ENCODE measurements around the gene AKAP5.
A peak's percentile ranks its signal among the peaks of the same experiment; 100 is the strongest.

The AKAP5 gene

DNA sequence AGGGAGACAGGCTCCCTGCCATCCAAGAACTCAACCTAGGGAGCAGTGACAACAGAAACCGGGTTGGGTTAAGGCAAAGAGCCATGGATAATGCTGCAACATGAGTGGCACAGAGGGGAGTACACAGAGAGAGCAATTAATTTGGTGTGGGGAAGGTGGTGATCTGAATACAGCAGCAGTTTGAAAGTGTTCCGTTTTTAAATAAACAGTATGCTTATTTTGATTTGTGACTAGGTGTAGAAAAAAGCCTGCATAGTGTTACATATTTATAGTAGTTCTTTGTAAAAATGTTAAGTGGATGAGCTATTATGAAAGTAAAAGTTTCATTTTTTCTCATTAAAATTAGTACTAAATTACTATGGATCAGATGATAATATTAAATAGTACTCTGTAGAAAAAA is 8.7 kb downstream of the AKAP5 start:
- Mint-ChIP-seq H3K4me3 (no peak overlapping the region), H3K36me3 (ENCODE audit: low read depth) (peaks cover 3% of the 10 kb centered on the region), H3K9me3 (no peaks in the 10 kb centered on the region), H3K27ac (no peak overlapping the region), H3K27me3 (ENCODE audit: low read depth) (no peaks in the 10 kb centered on the region), H3K4me1 (ENCODE audit: low read depth) (peaks cover 10% of the 10 kb centered on the region)

- Mint-ChIP-seq H3K27me3 (ENCODE audit: low read depth) (no peaks in the 10 kb centered on the region), H3K36me3 (ENCODE audit: low read depth) (peaks cover 2% of the 10 kb centered on the region), H3K27ac (no peak overlapping the region), H3K4me3 (no peak overlapping the region), H3K9me3 (no peaks in the 10 kb centered on the region), H3K4me1 (ENCODE audit: low read depth) (peaks cover 9% of the 10 kb centered on the region)
These were observed 9.4 kb downstream of the AKAP5 start for GRCh38 chr14:64474698-64475097.

- H3K27ac Mint-ChIP-seq = no peak overlapping the region
These were observed 10.4 kb downstream of the AKAP5 start for GRCh38 chr14:64475585-64476273.

GRCh38 chr14:64476438-64476837 is 11.1 kb downstream of the AKAP5 start:
- Mint-ChIP-seq H3K9me3 (no peaks in the 10 kb centered on the region), H3K36me3 (ENCODE audit: low read depth) (peaks cover 2% of the 10 kb centered on the region), H3K27me3 (ENCODE audit: low read depth) (no peaks in the 10 kb centered on the region)

More at GRCh38 chr14:64475585-64476273, 10.4 kb downstream of the AKAP5 start:
- no peaks in the 10 kb centered on the region for H3K9me3 Mint-ChIP-seq
- H3K4me3 Mint-ChIP-seq = no peak overlapping the region
- H3K27me3 Mint-ChIP-seq (ENCODE audit: low read depth) = no peaks in the 10 kb centered on the region
- H3K4me1 Mint-ChIP-seq (ENCODE audit: low read depth) = peaks cover 9% of the 10 kb centered on the region
- peaks cover 2% of the 10 kb centered on the region for H3K36me3 Mint-ChIP-seq (ENCODE audit: low read depth)

GRCh38 chr14:64478634-64479250 is 13.4 kb downstream of the AKAP5 start:
- Mint-ChIP-seq H3K27ac (no peak overlapping the region), H3K9me3 (no peaks in the 10 kb centered on the region), H3K4me1 (ENCODE audit: low read depth) (peaks cover 11% of the 10 kb centered on the region), H3K27me3 (ENCODE audit: low read depth) (no peaks in the 10 kb centered on the region), H3K4me3 (no peak overlapping the region), H3K36me3 (ENCODE audit: low read depth) (peaks cover 4% of the 10 kb centered on the region)

More at GRCh38 chr14:64476438-64476837, 11.1 kb downstream of the AKAP5 start:
- Mint-ChIP-seq H3K4me1 (ENCODE audit: low read depth) (peaks cover 9% of the 10 kb centered on the region), H3K27ac (no peak overlapping the region), H3K4me3 (no peak overlapping the region)

- Mint-ChIP-seq H3K4me3 (no peak overlapping the region), H3K4me1 (ENCODE audit: low read depth) (peaks cover 21% of the 10 kb centered on the region), H3K27me3 (ENCODE audit: low read depth) (no peaks in the 10 kb centered on the region), H3K9me3 (no peaks in the 10 kb centered on the region), H3K36me3 (ENCODE audit: low read depth) (peaks cover 38% of the 10 kb centered on the region), H3K27ac (no peak overlapping the region)
These were observed 23.3 kb downstream of the AKAP5 start for GRCh38 chr14:64488590-64489099.

DNA sequence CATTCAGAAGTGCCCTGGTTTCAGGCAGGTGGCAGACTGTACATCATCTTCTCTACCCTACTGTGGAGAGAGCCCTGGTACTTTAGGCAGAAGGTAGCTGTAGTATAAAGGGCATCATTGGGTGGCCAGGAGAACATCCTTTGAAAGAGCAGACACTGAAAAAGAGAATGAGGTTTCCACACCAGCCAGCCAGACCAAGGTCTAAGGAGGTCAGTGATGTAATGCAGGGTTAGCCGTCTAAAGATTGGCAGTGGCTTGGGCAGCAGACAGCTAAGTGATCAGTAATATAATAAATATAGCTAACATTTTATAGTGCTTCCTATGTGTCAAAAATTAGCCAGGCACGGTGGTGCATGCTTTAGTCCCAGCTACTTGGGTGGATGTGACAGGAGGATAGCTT is 26.3 kb downstream of the AKAP5 start:
- H3K27ac Mint-ChIP-seq = peak overlapping the region; percentile 26
- H3K36me3 Mint-ChIP-seq (ENCODE audit: low read depth) = peaks cover 45% of the 10 kb centered on the region
- no peaks in the 10 kb centered on the region for H3K27me3 Mint-ChIP-seq (ENCODE audit: low read depth)
- no peaks in the 10 kb centered on the region for H3K9me3 Mint-ChIP-seq
- H3K4me1 Mint-ChIP-seq (ENCODE audit: low read depth) = peaks cover 29% of the 10 kb centered on the region
- no peak overlapping the region for H3K4me3 Mint-ChIP-seq

DNA sequence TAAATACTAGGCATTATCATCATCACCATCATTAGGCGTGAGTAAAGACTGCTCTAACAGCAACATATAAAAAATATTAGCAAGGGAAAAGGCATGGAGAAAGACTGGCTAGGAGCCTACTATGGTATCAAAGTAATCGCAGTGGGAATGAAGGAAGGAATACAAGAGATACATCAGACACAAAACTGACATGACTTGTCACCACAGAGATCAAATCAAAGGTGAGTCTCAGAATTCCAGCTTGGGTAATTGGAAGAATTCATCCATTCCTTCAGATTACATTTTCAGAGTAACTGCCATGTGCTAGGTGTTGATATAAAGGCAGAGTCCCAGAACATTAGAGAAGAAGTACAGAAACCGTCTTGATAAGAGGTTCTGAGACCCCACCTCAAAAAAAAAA is 28.2 kb downstream of the AKAP5 start:
- no peak overlapping the region for H3K27ac Mint-ChIP-seq
- peaks cover 38% of the 10 kb centered on the region for H3K36me3 Mint-ChIP-seq (ENCODE audit: low read depth)
- no peaks in the 10 kb centered on the region for H3K9me3 Mint-ChIP-seq
- no peaks in the 10 kb centered on the region for H3K27me3 Mint-ChIP-seq (ENCODE audit: low read depth)
- peaks cover 36% of the 10 kb centered on the region for H3K4me1 Mint-ChIP-seq (ENCODE audit: low read depth)
- H3K4me3 Mint-ChIP-seq = no peak overlapping the region

DNA sequence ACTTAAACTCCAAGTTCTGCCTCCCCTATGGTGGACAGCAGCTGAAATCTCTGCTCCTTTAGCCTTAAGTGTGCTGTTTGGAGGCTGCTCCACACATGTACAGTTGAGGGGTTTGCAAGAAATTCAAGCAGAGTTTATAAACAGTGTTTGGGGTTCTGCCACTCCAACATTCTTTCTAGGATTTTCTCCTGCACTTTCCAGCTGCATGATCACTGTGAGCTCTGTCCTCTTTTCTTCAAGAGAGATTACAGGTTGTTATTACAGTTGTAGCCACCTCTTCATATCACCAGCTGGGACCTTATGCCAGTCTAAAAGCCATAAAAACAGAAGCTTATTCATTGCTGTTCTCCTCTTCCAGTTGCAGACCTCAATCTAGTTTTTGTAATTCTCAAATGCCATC is 30.0 kb downstream of the AKAP5 start:
- Mint-ChIP-seq H3K4me1 (ENCODE audit: low read depth) (peaks cover 43% of the 10 kb centered on the region), H3K9me3 (no peaks in the 10 kb centered on the region), H3K36me3 (ENCODE audit: low read depth) (peaks cover 39% of the 10 kb centered on the region), H3K4me3 (no peak overlapping the region), H3K27me3 (ENCODE audit: low read depth) (no peaks in the 10 kb centered on the region), H3K27ac (no peak overlapping the region)

GRCh38 chr14:64496764-64497163 is 31.5 kb downstream of the AKAP5 start:
- no peak overlapping the region for H3K4me3 Mint-ChIP-seq
- H3K27me3 Mint-ChIP-seq (ENCODE audit: low read depth) = no peaks in the 10 kb centered on the region
- H3K27ac Mint-ChIP-seq = peak overlapping the region; percentile 26
- H3K9me3 Mint-ChIP-seq = no peaks in the 10 kb centered on the region
- peaks cover 30% of the 10 kb centered on the region for H3K36me3 Mint-ChIP-seq (ENCODE audit: low read depth)
- H3K4me1 Mint-ChIP-seq (ENCODE audit: low read depth) = peaks cover 38% of the 10 kb centered on the region

- Mint-ChIP-seq H3K27me3 (ENCODE audit: low read depth) (no peaks in the 10 kb centered on the region), H3K9me3 (no peaks in the 10 kb centered on the region), H3K36me3 (ENCODE audit: low read depth) (peaks cover 29% of the 10 kb centered on the region), H3K27ac (peak overlapping the region; percentile 63), H3K4me1 (ENCODE audit: low read depth) (peaks cover 40% of the 10 kb centered on the region), H3K4me3 (peak overlapping the region; percentile 45)
These were observed 34.8 kb downstream of the AKAP5 start for GRCh38 chr14:64500088-64500487.

GRCh38 chr14:64501411-64502171 is 36.3 kb downstream of the AKAP5 start:
- Mint-ChIP-seq H3K27me3 (ENCODE audit: low read depth) (no peaks in the 10 kb centered on the region), H3K4me1 (ENCODE audit: low read depth) (peaks cover 45% of the 10 kb centered on the region), H3K4me3 (peak overlapping the region; percentile 100), H3K27ac (peak overlapping the region; percentile 100), H3K36me3 (ENCODE audit: low read depth) (peaks cover 34% of the 10 kb centered on the region), H3K9me3 (no peaks in the 10 kb centered on the region)

GRCh38 chr14:64502456-64502855 is 37.2 kb downstream of the AKAP5 start:
- H3K4me3 Mint-ChIP-seq = peak overlapping the region; percentile 100
- H3K36me3 Mint-ChIP-seq (ENCODE audit: low read depth) = peaks cover 34% of the 10 kb centered on the region
- no peaks in the 10 kb centered on the region for H3K27me3 Mint-ChIP-seq (ENCODE audit: low read depth)
- peaks cover 49% of the 10 kb centered on the region for H3K4me1 Mint-ChIP-seq (ENCODE audit: low read depth)
- H3K9me3 Mint-ChIP-seq = no peaks in the 10 kb centered on the region
- H3K27ac Mint-ChIP-seq = peak overlapping the region; percentile 100

- no peaks in the 10 kb centered on the region for H3K27me3 Mint-ChIP-seq (ENCODE audit: low read depth)
- H3K36me3 Mint-ChIP-seq (ENCODE audit: low read depth) = peaks cover 31% of the 10 kb centered on the region
- peak overlapping the region; percentile 100 for H3K4me3 Mint-ChIP-seq
- H3K27ac Mint-ChIP-seq = peak overlapping the region; percentile 100
- H3K9me3 Mint-ChIP-seq = no peaks in the 10 kb centered on the region
- peaks cover 50% of the 10 kb centered on the region for H3K4me1 Mint-ChIP-seq (ENCODE audit: low read depth)
These were observed 37.7 kb downstream of the AKAP5 start for GRCh38 chr14:64502887-64503433.
